Measurements from ENCODE around the gene MYO1B. TPM values are rescaled to one million over a fixed set of nuclear protein-coding genes. Genes with fewer than 3 reads are reported as not detected.
"Not testable (repeated sequence)": the region's sequence is repeated elsewhere in the genome, so short reads cannot be mapped to it uniquely, and the experiment has no call there.

The MYO1B gene
- total and polyA plus RNA-seq, 2 donors from 2014 or later, result 24.5 to 64.8 TPM

DNA sequence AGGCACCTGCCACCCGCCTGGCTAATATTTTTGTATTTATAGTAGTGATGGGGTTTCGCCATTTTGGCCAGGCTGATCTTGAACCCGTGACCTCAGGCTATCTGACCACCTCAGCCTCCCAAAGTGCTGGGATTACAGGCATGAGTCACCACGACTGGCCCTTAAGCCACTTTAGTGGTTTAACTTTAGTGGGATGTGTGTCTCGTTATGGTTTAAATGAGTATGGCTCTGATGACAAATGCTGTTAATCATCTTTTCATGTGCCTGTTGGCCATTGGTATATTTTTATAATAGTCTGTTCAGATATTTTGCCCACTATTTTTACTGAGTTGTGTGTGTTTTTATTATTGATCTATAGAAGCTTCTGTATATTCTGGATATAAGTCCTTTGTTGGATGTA is 205.9 kb downstream of the MYO1B start:
- Histone ChIP-seq H3K9ac (ENCODE audit: low read length in 3 of 3) (no peak overlapping the region), H3K27ac (ENCODE audit: low read depth in 2 of 2, low read length in 2 of 2) (no peak overlapping the region), H3K36me3 (ENCODE audit: control insufficient read depth in 2 of 3, insufficient read depth in 3 of 3, low read length in 3 of 3) (no peaks in the 10 kb centered on the region), H3K9me3 (ENCODE audit: control insufficient read depth in 2 of 3, insufficient read depth in 1 of 3, low read length in 3 of 3) (no peaks in the 10 kb centered on the region), H3K4me1 (ENCODE audit: control insufficient read depth in 2 of 3, insufficient read depth in 2 of 3, low read depth in 1 of 3, low read length in 3 of 3) (peaks cover 0 to 6% (median 3%) of the 10 kb centered on the region in 3 donors), H3K27me3 (ENCODE audit: control insufficient read depth, insufficient read depth, low read length) (no peaks in the 10 kb centered on the region), H3K4me3 (ENCODE audit: low read length in 3 of 3) (no peak overlapping the region)
- no peak for DNase-seq
- intact Hi-C loops (cut with DNase I), result no loop called here
- TF ChIP-seq, protein P1, sequence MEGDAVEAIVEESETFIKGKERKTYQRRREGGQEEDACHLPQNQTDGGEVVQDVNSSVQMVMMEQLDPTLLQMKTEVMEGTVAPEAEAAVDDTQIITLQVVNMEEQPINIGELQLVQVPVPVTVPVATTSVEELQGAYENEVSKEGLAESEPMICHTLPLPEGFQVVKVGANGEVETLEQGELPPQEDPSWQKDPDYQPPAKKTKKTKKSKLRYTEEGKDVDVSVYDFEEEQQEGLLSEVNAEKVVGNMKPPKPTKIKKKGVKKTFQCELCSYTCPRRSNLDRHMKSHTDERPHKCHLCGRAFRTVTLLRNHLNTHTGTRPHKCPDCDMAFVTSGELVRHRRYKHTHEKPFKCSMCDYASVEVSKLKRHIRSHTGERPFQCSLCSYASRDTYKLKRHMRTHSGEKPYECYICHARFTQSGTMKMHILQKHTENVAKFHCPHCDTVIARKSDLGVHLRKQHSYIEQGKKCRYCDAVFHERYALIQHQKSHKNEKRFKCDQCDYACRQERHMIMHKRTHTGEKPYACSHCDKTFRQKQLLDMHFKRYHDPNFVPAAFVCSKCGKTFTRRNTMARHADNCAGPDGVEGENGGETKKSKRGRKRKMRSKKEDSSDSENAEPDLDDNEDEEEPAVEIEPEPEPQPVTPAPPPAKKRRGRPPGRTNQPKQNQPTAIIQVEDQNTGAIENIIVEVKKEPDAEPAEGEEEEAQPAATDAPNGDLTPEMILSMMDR (IDR thresholded peaks at IDR 0.05; ENCODE audit: borderline replicate concordance, extremely low read depth, insufficient read depth), result no peak
- no peak for FAIRE-seq

DNA sequence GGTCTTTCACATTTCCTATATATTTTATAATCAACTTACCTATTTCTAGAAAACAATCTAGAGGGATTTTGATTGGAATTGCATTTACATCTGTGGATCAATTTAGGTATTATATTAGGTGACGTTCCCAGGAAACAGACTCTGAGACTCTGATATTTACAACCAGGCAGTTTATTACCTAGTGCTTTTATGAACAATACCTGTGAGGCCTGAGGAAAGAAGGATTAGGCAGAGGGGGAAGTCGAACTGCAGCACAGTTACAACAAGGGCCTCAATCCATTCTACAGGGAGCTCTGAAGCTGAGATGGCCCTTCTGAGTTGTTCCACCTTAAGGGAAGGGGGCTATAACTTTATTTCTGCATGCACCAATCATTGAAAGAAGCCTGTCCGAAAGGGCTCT is 206.9 kb downstream of the MYO1B start:
- Histone ChIP-seq H3K36me3 (ENCODE audit: control insufficient read depth in 2 of 3, insufficient read depth in 3 of 3, low read length in 3 of 3) (no peaks in the 10 kb centered on the region), H3K4me3 (ENCODE audit: low read length in 3 of 3) (no peak overlapping the region), H3K9ac (ENCODE audit: low read length in 3 of 3) (no peak overlapping the region), H3K9me3 (ENCODE audit: control insufficient read depth in 2 of 3, insufficient read depth in 1 of 3, low read length in 3 of 3) (no peaks in the 10 kb centered on the region), H3K27me3 (ENCODE audit: control insufficient read depth, insufficient read depth, low read length) (no peaks in the 10 kb centered on the region), H3K27ac (ENCODE audit: low read depth in 2 of 2, low read length in 2 of 2) (no peak overlapping the region), H3K4me1 (ENCODE audit: control insufficient read depth in 2 of 3, insufficient read depth in 2 of 3, low read depth in 1 of 3, low read length in 3 of 3) (peaks cover 0 to 6% (median 3%) of the 10 kb centered on the region in 3 donors)
- intact Hi-C loops (cut with DNase I), result no loop called here
- TF ChIP-seq, protein P1 (IDR thresholded peaks at IDR 0.05; ENCODE audit: borderline replicate concordance, extremely low read depth, insufficient read depth), result no peak
- FAIRE-seq (no peak), DNase-seq (no peak)

DNA sequence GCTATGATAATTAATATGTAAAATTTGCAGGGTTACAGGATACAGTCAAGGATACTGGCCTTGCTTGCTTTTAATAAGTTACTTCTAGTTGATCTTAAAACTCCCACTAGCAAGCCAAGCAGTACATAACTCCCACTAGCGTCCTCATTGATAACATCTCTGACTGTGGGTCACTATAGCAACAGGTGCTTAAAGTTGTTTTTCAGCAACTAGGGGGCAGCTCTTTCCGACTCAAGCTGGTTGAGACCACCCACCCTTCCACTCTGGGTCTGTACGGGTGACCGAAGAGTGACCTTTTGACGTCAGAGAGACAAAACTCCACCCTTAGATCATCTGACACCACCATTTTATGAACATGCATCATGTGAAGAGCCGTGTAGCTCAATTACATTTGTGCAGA is 208.6 kb downstream of the MYO1B start:
- TF ChIP-seq, protein P1 (IDR thresholded peaks at IDR 0.05; ENCODE audit: borderline replicate concordance, extremely low read depth, insufficient read depth), result no peak
- Histone ChIP-seq H3K27me3 (ENCODE audit: control insufficient read depth, insufficient read depth, low read length) (no peaks in the 10 kb centered on the region), H3K4me3 (ENCODE audit: low read length in 3 of 3) (no peak overlapping the region), H3K9ac (ENCODE audit: low read length in 3 of 3) (no peak overlapping the region), H3K9me3 (ENCODE audit: control insufficient read depth in 2 of 3, insufficient read depth in 1 of 3, low read length in 3 of 3) (no peaks in the 10 kb centered on the region), H3K27ac (ENCODE audit: low read depth in 2 of 2, low read length in 2 of 2) (peak overlapping the region; percentile 69 to 73), H3K4me1 (ENCODE audit: control insufficient read depth in 2 of 3, insufficient read depth in 2 of 3, low read depth in 1 of 3, low read length in 3 of 3) (peaks cover 0 to 6% (median 3%) of the 10 kb centered on the region in 3 donors), H3K36me3 (ENCODE audit: control insufficient read depth in 2 of 3, insufficient read depth in 3 of 3, low read length in 3 of 3) (no peaks in the 10 kb centered on the region)
- intact Hi-C loops (cut with DNase I), result no loop called here
- DNase-seq (peak in 4 of 5 donors; percentile 61 to 77 (median 75)), FAIRE-seq (no peak)

DNA sequence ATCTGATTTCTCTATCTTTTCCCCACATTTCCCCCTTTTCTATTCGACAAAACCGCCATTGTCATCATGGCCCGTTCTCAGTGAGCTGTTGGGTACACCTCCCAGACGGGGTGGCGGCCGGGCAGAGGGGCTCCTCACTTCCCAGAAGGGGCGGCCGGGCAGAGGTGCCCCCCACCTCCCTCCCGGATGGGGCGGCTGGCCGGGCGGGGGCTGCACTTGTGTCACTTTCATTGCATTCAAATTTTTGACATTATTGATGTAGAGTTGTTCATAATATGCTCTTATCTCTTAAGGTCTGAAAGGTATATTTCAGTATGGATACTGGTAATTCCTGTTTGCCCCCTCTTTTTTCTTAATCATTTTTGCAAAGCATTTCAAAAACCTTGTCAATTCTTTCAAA is 211.3 kb downstream of the MYO1B start:
- intact Hi-C loops (cut with DNase I); DNase-seq; H3K36me3 ChIP-seq (ENCODE audit: control insufficient read depth in 2 of 3, insufficient read depth in 3 of 3, low read length in 3 of 3); H3K9me3 ChIP-seq (ENCODE audit: control insufficient read depth in 2 of 3, insufficient read depth in 1 of 3, low read length in 3 of 3); H3K4me1 ChIP-seq (ENCODE audit: control insufficient read depth in 2 of 3, insufficient read depth in 2 of 3, low read depth in 1 of 3, low read length in 3 of 3); FAIRE-seq; H3K9ac ChIP-seq (ENCODE audit: low read length in 3 of 3); H3K27ac ChIP-seq (ENCODE audit: low read depth in 2 of 2, low read length in 2 of 2); H3K27me3 ChIP-seq (ENCODE audit: control insufficient read depth, insufficient read depth, low read length); H3K4me3 ChIP-seq (ENCODE audit: low read length in 3 of 3): not testable (repeated sequence)
